HepG2 (cell line): ENCODE data around the gene METTL26.

Source experiments
- ATF7 ChIP-seq, 2 experiments: fragments of 450-650 bp in 1 of 2; sonication (generic) in 1 of 2; formaldehyde crosslinking in 1 of 2; IDR thresholded peaks; 2 replicates each; pipeline versions ENCODE4 v1.4.0 to v1.6.1; 2016 to 2020; ENCODE audit warnings: antibody characterized with exemption in 1 of 2, mild to moderate bottlenecking in 1 of 2, missing genetic modification reagents in 1 of 2
- CEBPB ChIP-seq: IDR thresholded peaks from 2 replicates; pipeline ENCODE4 v1.6.1; 2011; ENCODE audit warnings: low read depth, low read length, improper control_type of control experiment, borderline replicate concordance
- IKZF1 ChIP-seq: fragments of 450-650 bp; IDR thresholded peaks from 2 replicates; pipeline ENCODE4 v1.7.1; 2016
- JUNB ChIP-seq: sonication (generic); formaldehyde crosslinking; IDR thresholded peaks from 2 replicates; pipeline ENCODE4 v1.8.0; 2022; ENCODE audit warnings: missing genetic modification reagents, mild to moderate bottlenecking, borderline replicate concordance
- KLF6 ChIP-seq: IDR thresholded peaks from 2 replicates; pipeline ENCODE4 v1.8.0; 2016; ENCODE audit warnings: missing biosample characterization, missing genetic modification reagents
- NFIC ChIP-seq: IDR thresholded peaks from 2 replicates; pipeline ENCODE4 v1.6.1; 2012; ENCODE audit warnings: mild to moderate bottlenecking, low read length, inconsistent platforms
- RFX5 ChIP-seq: IDR thresholded peaks from 2 replicates; pipeline ENCODE4 v1.6.1; 2011; ENCODE audit warnings: low read depth, low read length, improper control_type of control experiment
- RNF2 ChIP-seq: fragments of 450-650 bp; conservative IDR thresholded peaks from 2 replicates; pipeline ENCODE4 v1.6.1; 2016; ENCODE audit warnings: low read depth
- TAF1 ChIP-seq: sonication (generic); formaldehyde crosslinking; IDR thresholded peaks from 2 replicates; pipeline ENCODE4 v1.4.0; 2020; ENCODE audit warnings: missing genetic modification reagents
- YY1 ChIP-seq: IDR thresholded peaks from 2 replicates; pipeline ENCODE4 v1.6.1; 2011; ENCODE audit warnings: low read length, low read depth, moderate library complexity, mild to moderate bottlenecking; ENCODE audit not compliant: insufficient read depth, insufficient replicate concordance
- ZNF256 ChIP-seq: sonication (generic); formaldehyde crosslinking; conservative IDR thresholded peaks from 2 replicates; pipeline ENCODE4 v1.4.0; 2020; ENCODE audit warnings: missing genetic modification reagents
- ZNF562 ChIP-seq: sonication (generic); formaldehyde crosslinking; IDR thresholded peaks from 2 replicates; pipeline ENCODE4 v1.8.0; 2022; ENCODE audit warnings: missing genetic modification reagents, borderline replicate concordance
- TF ChIP-seq, protein P1 (sequence below): sonication (generic); formaldehyde crosslinking; IDR thresholded peaks from 2 replicates; pipeline ENCODE4 v1.4.0; 2020; ENCODE audit warnings: low read depth, missing genetic modification reagents
- TF ChIP-seq, protein P2 (sequence below): sonication (generic); formaldehyde crosslinking; IDR thresholded peaks from 2 replicates; pipeline ENCODE4 v1.5.0; 2020; ENCODE audit warnings: mild to moderate bottlenecking, missing genetic modification reagents, moderate library complexity

DNA sequence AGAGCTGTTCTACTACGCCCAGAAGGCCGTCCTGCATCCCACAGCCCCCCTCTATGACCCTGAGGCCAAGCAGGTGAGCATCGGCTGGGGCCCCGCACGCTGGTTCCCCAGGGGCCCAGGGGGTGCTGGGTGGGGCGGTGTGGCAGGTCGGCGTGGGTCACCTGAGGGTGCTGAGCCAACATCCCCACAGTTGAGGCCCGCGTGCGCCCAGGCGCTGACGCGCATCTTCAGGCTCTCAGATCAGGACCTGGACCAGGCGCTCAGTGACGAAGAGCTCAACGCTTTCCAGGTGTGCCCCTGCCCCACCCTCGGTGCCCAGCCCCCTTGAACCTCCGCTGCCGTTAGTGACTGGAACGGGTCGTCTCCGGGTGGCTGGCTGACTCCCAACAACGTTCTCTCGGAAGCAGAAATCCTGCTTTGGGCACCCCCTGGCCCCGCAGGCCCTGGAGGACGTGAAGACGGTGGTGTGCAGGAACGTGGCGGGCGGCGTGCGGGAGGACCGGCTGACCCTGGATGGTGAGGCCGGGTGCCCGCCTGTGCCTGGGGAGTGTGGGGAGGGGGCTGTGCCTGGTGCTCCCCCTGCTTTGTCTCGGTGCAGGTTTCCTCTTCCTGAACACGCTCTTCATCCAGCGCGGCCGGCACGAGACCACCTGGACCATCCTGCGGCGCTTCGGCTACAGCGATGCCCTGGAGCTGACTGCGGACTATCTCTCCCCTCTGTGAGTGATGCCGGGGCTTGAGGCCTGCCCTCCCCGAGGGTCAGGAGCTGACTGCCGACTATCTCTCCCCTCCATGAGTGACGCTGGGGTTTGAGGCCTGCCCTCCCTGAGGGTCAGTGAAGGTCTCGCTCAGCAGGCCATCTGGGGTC is 34.6 kb upstream of the METTL26 start:
- no peak for TF ChIP-seq RFX5
- no peak for TF ChIP-seq IKZF1
- no peak for TF ChIP-seq RNF2
- TF ChIP-seq NFIC, result no peak
- no peak for TF ChIP-seq CEBPB
- no peak for TF ChIP-seq KLF6 (CRISPR knock-in tag)
- TF ChIP-seq, protein P1, sequence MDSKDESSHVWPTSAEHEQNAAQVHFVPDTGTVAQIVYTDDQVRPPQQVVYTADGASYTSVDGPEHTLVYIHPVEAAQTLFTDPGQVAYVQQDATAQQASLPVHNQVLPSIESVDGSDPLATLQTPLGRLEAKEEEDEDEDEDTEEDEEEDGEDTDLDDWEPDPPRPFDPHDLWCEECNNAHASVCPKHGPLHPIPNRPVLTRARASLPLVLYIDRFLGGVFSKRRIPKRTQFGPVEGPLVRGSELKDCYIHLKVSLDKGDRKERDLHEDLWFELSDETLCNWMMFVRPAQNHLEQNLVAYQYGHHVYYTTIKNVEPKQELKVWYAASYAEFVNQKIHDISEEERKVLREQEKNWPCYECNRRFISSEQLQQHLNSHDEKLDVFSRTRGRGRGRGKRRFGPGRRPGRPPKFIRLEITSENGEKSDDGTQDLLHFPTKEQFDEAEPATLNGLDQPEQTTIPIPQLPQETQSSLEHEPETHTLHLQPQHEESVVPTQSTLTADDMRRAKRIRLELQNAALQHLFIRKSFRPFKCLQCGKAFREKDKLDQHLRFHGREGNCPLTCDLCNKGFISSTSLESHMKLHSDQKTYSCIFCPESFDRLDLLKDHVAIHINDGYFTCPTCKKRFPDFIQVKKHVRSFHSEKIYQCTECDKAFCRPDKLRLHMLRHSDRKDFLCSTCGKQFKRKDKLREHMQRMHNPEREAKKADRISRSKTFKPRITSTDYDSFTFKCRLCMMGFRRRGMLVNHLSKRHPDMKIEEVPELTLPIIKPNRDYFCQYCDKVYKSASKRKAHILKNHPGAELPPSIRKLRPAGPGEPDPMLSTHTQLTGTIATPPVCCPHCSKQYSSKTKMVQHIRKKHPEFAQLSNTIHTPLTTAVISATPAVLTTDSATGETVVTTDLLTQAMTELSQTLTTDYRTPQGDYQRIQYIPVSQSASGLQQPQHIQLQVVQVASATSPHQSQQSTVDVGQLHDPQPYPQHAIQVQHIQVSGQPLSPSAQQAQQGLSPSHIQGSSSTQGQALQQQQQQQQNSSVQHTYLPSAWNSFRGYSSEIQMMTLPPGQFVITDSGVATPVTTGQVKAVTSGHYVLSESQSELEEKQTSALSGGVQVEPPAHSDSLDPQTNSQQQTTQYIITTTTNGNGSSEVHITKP (CRISPR knock-in tag), result no peak
- no peak for TF ChIP-seq ZNF562 (CRISPR knock-in tag)
- no peak for TF ChIP-seq YY1
- no peak for TF ChIP-seq ATF7 (IDR thresholded peaks at IDR 0.05)
- TF ChIP-seq ATF7 (CRISPR knock-in tag; IDR thresholded peaks at IDR 0.05), result no peak
- TF ChIP-seq, protein P2, sequence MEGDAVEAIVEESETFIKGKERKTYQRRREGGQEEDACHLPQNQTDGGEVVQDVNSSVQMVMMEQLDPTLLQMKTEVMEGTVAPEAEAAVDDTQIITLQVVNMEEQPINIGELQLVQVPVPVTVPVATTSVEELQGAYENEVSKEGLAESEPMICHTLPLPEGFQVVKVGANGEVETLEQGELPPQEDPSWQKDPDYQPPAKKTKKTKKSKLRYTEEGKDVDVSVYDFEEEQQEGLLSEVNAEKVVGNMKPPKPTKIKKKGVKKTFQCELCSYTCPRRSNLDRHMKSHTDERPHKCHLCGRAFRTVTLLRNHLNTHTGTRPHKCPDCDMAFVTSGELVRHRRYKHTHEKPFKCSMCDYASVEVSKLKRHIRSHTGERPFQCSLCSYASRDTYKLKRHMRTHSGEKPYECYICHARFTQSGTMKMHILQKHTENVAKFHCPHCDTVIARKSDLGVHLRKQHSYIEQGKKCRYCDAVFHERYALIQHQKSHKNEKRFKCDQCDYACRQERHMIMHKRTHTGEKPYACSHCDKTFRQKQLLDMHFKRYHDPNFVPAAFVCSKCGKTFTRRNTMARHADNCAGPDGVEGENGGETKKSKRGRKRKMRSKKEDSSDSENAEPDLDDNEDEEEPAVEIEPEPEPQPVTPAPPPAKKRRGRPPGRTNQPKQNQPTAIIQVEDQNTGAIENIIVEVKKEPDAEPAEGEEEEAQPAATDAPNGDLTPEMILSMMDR (CRISPR knock-in tag), result no peak
- TF ChIP-seq TAF1 (CRISPR knock-in tag), result no peak
- TF ChIP-seq ZNF256 (CRISPR knock-in tag), result no peak
- no peak for TF ChIP-seq JUNB (CRISPR knock-in tag)
